Measurements from ENCODE around the gene GLG1. TPM values are rescaled to one million over a fixed set of nuclear protein-coding genes. Genes with fewer than 3 reads are reported as not detected.

The GLG1 gene
- total RNA-seq, 1 donor from 2014 or later = 108 TPM

GRCh38 chr16:74499114-74499513 is 107.8 kb downstream of the GLG1 start:
- TF ChIP-seq CTCF (IDR thresholded peaks at IDR 0.05; ENCODE audit: insufficient read depth, low read length, poor library complexity, severe bottlenecking) = no peak
- no peak for DNase-seq (ENCODE audit: low read depth)
- Histone ChIP-seq H3K4me3 (ENCODE audit: low read depth, low read length) (no peak overlapping the region), H3K27me3 (ENCODE audit: control insufficient read depth, insufficient read depth, low read length) (no peaks in the 10 kb centered on the region), H3K36me3 (ENCODE audit: control insufficient read depth, insufficient read depth, low read length) (no peaks in the 10 kb centered on the region)

- no peaks in the 10 kb centered on the region for H3K36me3 ChIP-seq (ENCODE audit: control insufficient read depth, insufficient read depth, low read length)
- no peak overlapping the region for H3K4me3 ChIP-seq (ENCODE audit: low read depth, low read length)
- no peaks in the 10 kb centered on the region for H3K27me3 ChIP-seq (ENCODE audit: control insufficient read depth, insufficient read depth, low read length)
- TF ChIP-seq CTCF (IDR thresholded peaks at IDR 0.05; ENCODE audit: insufficient read depth, low read length, poor library complexity, severe bottlenecking) = no peak
- no peak for DNase-seq (ENCODE audit: low read depth)
Measured at GRCh38 chr16:74497761-74498160, 109.2 kb downstream of the GLG1 start.

GRCh38 chr16:74496054-74496453 is 110.9 kb downstream of the GLG1 start:
- H3K27me3 ChIP-seq (ENCODE audit: control insufficient read depth, insufficient read depth, low read length) = no peaks in the 10 kb centered on the region
- TF ChIP-seq CTCF (IDR thresholded peaks at IDR 0.05; ENCODE audit: insufficient read depth, low read length, poor library complexity, severe bottlenecking) = no peak
- H3K4me3 ChIP-seq (ENCODE audit: low read depth, low read length) = no peak overlapping the region
- DNase-seq (ENCODE audit: low read depth) = no peak
- no peaks in the 10 kb centered on the region for H3K36me3 ChIP-seq (ENCODE audit: control insufficient read depth, insufficient read depth, low read length)

- Histone ChIP-seq H3K36me3 (ENCODE audit: control insufficient read depth, insufficient read depth, low read length) (no peaks in the 10 kb centered on the region), H3K4me3 (ENCODE audit: low read depth, low read length) (no peak overlapping the region)
- no peak for TF ChIP-seq CTCF (IDR thresholded peaks at IDR 0.05; ENCODE audit: insufficient read depth, low read length, poor library complexity, severe bottlenecking)
Measured at GRCh38 chr16:74492976-74493375, 113.9 kb downstream of the GLG1 start.

GRCh38 chr16:74487634-74488495 is 119.0 kb downstream of the GLG1 start:
- DNase-seq (ENCODE audit: low read depth) = no peak
- TF ChIP-seq CTCF (IDR thresholded peaks at IDR 0.05; ENCODE audit: insufficient read depth, low read length, poor library complexity, severe bottlenecking) = no peak
- Histone ChIP-seq H3K36me3 (ENCODE audit: control insufficient read depth, insufficient read depth, low read length) (no peaks in the 10 kb centered on the region), H3K4me3 (ENCODE audit: low read depth, low read length) (no peak overlapping the region), H3K27me3 (ENCODE audit: control insufficient read depth, insufficient read depth, low read length) (no peaks in the 10 kb centered on the region)

More at GRCh38 chr16:74492976-74493375, 113.9 kb downstream of the GLG1 start:
- no peak for DNase-seq (ENCODE audit: low read depth)
- H3K27me3 ChIP-seq (ENCODE audit: control insufficient read depth, insufficient read depth, low read length) = no peaks in the 10 kb centered on the region

GRCh38 chr16:74485916-74486315 is 121.0 kb downstream of the GLG1 start:
- Histone ChIP-seq H3K36me3 (ENCODE audit: control insufficient read depth, insufficient read depth, low read length) (no peaks in the 10 kb centered on the region), H3K27me3 (ENCODE audit: control insufficient read depth, insufficient read depth, low read length) (no peaks in the 10 kb centered on the region), H3K4me3 (ENCODE audit: low read depth, low read length) (no peak overlapping the region)
- TF ChIP-seq CTCF (IDR thresholded peaks at IDR 0.05; ENCODE audit: insufficient read depth, low read length, poor library complexity, severe bottlenecking) = no peak
- DNase-seq (ENCODE audit: low read depth) = no peak
